NCI-H345 treated with DMSO at 0.1 percent for 48 hours (cell line): ENCODE results near the gene ABI1.
"Not testable (repeated sequence)": the region's sequence is repeated elsewhere in the genome, so short reads cannot be mapped to it uniquely, and the experiment has no call there.

Source experiments
- DNase-seq: peaks from one replicate; lab custom pipeline; 2025; ENCODE audit not compliant: unreplicated experiment; lab: John Stamatoyannopoulos, UW

Gene ABI1

DNA sequence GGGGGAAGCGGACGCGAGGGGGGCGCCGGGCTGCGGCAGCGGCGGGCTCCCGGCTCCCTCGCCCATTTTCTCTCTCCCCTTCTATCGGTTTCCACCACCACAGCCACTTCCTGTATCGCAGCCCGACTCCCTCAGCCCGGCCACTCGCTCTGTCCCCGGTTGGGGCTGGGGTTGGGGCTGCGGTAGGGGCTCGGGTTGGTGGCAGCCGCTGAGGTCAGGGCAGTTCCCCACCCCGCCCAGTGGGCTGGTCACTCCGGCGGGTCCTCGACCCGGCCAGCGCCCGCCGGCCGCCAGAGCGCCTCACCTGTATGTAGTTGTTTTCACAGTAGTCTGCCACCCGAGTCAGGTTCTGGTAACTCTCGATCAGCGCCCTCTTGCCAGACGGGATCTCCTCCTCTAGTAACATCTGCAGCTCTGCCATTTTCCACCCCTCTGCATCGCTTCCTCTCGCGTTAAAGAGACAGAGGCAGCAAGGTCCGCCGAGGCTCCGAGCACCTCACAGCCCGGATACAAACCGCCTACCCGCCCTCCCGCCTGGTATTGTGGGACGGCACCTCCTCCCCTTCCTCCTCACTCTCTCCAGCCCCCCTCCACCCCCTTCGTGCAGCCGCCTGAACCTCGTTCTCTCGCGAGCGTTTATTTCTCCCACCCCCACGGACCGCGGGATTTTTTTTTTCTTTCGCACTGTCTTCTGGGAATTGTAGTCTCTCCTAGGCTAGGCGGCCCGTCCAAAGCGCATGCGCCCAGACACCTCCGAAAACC lies at the start of gene ABI1:
TSS of gene ABI1 (minus strand) at position 516 of the 762 bp plus-strand sequence. CDS start at position 421, 95 bp downstream.
- DNase-seq: peak; percentile 91

DNA sequence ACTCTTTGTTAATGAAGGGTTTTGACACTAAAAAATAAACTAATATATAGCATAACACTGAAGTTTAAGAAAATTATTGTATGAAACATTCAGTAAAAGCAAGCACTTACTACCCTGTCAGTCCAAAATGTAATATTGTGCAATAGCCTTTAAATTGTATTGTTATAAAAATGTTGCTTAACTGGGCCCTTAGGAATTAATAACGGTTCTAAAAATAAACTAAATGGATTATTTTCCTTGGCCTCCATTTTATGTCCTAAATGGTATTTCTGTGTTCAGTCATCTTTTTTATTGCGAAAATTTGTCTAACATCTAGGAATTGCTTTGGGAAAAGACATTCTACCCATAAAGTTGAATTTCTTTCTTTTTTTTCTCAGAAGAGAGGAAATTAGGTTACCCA lies 49.0 kb upstream of the ABI1 start:
- no peak for DNase-seq

DNA sequence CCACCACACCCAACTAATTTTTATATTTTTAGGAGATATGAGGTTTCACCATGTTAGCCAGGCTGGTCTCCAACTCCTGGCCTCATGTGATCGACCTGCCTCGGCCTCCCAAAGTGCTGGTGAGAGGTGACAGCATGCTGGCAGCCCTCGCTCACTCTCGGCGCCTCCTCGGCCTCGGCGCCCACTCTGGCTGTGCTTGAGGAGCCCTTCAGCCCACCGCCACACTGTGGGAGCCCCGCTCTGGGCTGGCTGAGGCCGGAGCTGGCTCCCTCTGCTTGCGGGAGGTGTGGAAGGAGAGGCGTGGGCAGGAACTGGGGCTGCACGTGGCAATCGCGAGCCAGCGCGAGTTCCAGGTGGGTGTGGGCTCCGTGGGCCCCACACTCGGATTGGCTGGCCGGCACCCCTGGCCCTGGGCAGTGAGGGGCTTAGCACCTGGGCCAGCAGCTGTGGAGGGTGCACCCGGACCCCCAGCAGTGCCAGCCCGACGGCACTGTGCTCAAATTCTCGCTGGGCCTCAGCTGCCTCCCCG lies 44.6 kb upstream of the ABI1 start:
- not testable (repeated sequence) for DNase-seq

DNA sequence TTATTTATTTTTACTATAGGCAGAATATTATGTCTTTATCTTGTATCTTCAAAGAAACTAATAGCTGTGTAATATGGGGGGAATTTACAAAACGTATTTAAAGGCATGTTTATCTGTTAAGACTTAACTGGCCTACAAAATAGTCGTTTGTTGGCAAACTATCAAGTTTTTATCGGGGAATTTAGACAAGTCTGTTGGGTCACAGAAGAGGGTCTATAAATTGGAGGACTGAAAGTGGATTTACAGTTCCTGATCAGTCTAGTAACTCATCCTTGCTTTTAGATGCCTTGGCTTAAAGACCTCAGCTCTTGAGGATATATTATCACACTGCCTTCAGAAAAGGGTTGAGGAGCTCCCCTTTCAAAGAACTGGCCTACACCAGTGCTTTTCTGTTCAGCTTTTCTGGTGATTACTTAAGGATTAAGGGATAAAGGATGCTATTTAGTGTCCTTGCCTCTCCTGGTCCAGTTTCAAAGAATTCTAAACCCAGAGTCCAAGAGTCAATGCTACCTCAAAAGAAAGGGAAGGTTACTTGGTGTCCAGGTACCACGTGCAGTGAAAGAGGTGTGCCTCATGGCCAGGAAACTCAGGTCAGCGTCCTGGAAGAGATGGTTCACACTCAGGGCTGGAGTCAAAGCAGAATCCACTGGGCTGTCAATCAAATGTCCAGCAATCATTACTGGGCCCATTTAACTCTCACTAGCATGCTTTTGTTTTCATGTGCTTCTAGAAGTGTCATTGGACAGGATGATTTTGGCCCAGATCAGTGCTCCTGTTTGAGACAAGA lies 42.9 kb upstream of the ABI1 start:
- no peak for DNase-seq

DNA sequence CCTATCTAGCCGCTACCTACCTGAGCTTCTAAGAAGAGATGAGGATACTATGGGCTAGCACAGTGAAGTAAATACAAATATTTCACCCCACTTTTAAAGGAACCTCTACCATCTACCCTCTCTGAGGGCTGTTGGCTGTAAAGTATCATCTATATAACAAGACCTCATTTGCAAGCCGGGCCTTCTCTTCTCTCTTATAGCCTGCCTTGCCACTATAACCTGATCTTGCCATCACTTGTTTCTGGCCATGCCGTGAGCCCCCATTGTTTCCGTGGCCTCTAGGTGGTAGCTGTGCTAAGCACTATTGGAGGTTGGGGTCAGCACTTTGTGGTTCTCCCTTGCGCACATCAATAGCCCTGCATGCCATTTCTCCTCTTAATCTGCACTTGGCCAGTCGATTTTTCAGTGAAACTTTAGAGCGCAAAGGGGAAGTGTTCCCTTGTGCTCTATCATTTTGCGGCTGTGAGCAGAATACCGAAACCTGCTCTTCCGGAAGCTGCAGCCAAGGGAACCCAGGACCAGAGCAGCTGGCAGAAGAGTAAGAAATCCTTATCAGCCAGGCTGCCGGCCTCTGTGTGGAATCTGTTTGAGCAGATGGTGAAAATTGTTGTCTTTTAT lies 31.7 kb upstream of the ABI1 start:
- not testable (repeated sequence) for DNase-seq

DNA sequence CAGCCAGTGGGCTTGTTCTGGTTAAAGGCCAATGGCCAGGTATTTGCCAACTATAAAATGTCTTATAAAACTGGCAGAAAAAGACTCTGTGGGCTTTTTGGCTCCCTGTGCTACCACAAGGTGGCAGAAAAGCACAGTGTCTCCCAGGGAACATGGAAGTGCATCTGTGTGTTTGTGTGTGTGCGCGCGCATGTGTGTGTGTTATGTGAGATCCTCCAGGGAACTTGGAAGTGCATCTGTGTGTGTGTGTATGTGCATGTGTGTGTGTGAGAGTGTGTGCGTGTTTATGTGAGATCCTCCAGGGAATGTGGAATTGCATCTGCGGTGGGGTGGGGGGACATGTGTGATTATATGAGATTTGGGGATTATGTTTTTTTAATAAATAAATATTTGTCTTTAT lies 30.2 kb upstream of the ABI1 start:
- no peak for DNase-seq

DNA sequence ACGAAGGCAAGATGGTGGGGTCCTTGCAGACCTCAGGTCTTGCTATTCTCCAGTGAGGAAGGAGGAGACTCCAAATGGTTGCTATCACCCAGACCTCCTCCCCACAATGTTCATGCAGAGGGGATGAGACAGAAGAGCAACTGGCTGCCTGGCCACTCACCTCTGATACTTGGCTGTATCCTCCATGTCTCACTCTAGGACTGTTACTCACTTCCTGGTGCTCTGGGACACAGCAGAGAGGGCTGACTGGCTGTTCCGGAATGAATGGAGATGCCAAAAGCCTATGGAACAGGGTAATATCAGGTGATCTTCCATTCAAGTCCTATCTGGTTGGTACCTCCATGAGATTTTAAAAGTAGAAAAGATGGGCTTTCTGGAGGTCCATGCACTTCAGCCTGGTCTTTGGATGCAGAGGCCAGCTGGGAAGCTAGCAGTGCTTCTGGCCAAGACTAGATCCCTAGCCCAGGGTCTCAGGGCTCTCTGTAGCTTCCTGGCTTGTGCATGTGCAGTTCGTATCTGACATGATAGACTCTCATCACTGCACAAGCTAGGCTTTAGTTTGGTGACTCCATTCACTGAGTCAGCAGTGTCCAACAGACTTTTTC lies 27.0 kb upstream of the ABI1 start:
- DNase-seq: no peak

DNA sequence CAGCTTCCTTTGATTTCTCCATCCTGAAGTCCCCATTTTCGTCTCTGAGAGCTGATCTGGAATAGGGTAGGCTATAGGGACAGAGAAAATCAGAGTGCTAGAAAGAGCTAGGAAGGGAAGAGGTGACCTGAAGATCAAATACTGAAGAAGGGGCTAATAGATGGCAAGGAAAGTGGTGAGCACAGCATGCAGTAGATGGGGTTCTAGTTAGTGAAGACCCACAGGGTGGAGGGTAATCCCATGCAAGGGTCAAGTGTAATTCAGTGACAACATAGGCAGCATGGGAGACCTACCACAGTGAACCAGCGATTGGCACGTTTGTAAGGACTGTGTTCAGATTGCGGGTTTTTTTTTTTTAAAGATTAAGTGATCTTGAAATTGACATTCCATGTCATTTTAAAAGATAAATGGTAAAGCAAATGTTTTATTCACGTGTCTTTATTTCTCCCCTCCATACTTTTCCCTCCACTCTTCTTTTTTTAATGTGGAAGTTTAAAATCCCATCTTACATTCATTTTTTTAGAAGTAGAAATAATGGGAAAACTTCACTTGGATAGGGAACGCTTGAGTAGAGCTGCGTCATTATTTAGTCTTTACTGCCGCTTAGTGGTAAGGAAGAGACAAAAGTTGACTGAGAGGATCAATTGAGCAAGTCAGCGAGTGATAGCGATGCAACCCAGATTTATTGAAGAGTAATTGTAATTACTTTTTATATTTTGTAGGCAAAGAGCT lies 21.0 kb upstream of the ABI1 start:
- peak; percentile 32 for DNase-seq

DNA sequence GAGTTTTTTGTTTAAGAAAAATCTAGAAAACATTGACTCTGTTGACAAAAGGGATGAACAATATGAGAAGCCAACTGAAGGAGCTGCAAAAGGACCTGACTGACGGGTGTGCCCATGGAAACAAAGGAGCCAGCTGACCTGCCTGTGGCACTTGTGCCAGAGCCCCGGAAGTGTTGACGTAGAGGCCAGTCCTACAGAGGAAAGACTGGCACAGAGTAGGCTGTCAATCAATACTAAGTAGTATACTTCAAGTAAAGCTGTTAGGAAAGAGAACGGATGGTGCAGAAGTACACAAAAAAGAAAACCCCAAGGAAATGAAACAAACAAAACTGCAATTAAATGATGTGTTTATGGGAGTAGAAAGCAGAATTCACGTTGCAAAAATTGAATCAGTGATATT lies 19.0 kb upstream of the ABI1 start:
- DNase-seq: peak; percentile 31

DNA sequence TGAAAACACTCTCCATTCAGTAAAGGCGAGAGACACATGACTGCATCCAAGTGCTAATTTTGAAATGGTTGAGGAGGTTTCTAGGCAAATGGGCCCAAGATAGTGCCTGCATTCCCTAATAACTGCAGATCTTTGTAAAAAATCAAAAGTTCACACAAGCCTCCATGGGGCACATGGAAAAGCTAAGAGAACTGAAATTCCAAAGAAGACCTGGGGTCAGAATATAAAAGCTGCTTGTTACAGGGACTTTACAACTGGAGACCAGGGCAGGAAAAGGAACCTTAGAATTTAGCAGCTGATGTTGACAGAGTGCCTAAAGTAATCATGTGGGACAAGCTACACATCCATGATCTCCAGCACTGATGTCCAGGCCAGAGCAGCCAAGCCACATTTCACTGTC lies 10.0 kb upstream of the ABI1 start:
- no peak for DNase-seq

DNA sequence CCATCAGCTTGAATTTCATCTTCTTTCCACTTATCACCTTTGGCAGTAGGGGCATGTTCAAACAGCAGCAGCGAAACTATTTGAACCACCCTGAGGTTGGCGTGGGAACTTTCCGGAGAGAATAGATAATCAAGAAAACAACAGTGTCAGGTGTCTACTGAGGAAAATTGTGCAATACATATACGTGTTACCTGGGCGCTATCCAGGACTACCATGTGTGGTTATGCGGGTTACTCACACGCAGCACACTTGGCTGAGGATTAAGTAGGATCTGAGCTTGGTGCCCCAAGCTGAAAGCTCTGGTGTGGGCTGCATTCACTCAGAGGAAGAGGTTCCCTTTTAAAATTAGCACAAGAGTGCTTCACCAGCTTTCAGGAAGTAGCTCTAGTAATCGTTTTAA lies 8.8 kb upstream of the ABI1 start:
- no peak for DNase-seq

DNA sequence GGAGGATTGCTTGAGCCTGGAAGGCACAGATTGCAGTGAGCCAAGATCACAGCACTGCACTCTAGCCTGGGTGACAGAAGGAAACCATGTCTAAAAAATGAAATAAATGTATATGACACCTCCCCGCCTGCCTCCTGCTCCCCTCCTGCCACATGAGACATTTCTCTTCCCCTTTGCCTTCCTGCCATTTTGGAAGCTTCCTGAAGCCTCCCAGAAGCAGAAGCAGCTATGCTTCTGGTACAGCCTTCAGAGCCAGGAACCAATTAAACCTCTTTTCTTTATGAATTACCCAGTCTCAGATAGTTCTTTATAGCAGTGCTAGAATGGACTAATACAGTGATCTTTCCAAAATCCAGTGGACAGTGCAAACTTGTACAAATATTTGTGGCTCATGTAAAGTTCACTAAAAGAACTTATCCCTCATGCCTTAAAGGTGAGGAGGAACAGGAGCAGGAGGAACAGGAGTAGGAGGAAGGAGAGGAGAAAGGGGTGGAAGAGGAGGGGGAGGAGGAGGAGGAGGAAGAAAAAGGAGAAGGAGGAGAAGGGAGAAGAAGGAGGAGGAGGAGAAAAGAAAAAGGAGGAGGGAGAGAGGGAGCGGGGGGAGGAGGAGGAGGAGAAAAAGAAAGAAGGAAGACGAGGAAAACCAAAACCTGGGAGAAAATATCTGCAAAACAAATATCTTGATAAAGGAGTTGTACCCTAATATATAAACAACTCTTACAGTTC lies 2.8 kb upstream of the ABI1 start:
- DNase-seq: no peak

DNA sequence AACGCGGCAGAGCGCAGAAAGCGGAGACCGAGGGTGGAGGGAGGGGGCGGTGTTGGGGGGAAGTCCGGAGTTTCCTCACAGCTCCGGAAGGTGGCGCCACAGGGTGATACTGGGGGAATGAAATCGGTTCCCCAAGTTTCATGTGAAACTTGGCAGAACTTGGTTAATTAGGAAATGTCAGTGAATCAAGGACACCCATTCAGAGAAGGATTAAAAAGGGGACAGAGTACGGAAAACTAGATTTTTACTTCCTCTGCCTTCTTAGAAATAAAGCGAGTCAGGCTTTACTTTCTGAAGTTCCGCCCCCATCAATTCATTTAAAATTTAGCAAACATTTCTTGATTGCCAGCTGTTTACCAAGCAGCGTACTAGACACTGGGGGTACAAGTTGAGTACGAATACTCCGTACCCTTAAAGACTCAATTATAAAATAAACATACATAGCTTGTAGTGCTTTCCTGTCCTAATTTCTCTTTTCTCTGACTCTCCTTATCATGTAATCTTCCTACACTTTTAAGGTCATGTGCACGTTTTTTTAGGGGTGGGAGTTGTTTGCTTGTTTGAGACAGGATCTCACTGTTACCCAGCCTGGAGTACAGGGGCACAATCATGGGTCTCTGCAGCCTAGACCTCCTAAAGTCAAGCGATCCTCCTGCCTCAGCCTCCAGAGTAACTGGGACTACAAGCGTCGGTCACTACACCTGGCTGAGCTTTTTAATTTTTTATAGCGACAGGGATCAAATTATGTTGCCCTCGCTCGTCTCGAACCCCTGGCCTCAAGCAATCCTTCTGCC lies 644 bp upstream of the ABI1 start:
- no peak for DNase-seq

DNA sequence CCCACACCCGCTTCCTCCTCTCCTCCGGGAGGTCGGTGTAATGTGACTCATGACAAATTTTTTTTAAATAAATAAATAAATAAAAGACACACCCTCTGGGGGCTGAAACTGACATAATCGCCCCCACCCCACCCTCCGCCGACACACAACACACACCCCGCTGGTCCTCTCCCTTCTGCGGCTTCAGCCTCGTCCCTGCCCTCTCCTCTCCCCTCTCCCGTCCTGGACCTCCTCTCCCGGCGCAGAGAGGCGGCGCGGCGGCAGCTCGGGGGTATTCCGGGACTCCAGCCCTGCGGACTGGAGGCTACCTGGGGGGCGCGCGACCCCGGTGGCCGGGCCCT lies 686 bp downstream of the ABI1 start:
- no peak for DNase-seq

DNA sequence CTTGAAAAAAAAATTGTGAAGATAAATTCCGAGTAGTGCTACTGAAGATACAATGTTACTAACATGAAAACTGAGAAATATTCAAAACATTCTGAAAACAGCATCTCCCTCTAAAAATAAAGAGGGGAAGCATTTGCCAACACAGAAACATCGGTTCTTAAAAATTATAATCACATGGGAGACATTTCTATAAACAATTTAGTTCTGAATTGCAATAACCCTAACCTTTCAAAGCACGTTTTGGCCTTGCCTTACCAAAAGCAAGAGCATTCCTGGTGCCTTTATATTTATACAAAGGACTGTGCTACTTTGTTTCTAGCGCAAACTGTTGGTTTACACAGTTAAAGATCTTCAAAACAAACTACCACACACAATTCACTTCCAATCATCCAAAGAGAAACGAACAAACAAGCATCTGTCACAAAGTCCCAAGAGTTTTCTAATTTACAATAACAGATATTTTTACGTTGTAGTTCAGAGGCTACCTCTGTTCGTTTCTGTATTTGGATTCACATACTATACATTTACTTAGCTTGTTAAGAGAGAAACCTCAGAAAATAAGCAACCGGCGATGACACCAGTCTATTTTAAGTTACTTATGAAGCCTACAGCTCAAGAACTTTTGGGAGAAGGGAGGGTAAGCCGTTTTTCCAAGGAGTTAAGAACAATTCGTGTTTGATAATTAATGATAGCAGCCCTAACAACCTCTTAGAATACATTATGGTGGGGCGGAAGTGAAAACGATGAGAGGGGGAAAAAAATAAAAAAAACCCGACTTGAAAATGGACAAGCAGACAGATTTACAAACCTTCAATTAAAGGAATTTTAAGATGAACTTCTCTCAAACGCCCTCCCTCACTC lies 1.3 kb downstream of the ABI1 start:
- DNase-seq: no peak

DNA sequence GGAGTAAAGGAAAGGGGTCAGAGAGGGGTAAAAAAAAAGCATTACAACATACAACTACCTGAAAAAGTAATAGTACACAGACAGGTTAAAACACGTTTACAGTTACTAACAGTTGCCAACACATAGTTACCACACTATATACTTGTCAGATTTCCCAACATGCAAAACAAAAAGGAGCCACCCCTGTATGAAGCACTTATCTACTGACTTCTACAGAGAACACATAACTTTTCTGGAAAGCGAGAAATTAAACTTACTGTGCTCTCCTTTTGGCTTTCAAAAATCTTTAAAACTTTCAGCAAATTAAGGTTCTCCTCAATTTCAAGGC lies 2.1 kb downstream of the ABI1 start:
- no peak for DNase-seq

DNA sequence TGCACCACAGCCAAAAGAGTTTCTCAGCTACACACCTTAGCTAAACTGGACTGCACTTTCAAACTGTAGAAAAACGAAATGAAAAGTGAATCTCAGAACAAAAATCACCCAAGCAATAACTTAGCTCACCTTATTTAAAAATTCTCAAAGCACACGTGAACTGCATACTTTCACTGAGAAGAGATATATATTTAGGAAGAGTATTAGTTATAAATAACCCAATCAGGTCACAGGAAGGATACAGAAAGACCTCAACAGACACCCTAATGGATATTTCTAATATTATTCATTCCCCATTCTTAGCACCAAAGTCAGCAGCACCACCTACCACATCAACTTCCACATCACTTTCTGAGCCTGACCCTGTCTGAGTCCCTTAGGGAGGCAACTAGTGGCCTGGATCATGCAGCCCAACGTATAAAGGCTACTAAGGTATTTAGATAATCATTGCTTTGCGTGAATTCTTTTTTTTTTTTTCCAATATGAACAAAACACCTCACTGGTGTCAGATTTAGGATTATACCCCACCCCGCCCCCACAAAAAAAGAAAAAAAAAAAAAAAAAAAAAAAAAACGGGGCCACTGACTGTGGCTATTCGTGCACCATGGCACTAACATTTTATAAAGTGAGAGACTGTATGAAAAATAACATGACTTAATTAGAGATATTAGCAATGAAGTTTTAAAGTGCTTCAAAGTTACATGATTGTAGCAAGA lies 2.6 kb downstream of the ABI1 start:
- no peak for DNase-seq

DNA sequence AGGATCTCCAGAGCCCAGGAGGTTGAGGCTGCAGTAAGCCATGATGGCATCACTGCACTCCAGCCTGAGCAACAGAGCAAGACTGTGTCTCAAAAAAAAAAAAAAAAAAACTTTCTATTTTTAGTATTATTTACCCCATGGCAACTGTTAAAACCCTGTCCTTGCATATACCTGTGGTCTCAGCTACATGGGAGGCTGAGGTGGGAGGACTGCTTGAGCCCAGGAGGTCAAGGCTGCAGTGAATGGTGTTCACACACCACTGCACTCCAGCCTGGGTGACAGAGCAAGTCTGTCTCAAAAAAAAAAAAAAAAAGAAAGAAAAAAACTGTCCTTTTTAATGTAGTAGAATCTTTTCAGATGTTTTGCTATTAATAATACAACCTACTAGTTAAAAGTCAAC lies 3.2 kb downstream of the ABI1 start:
- not testable (repeated sequence) for DNase-seq
